G401 (cell line): ENCODE measurements around the gene ITSN1. TPM values are rescaled to one million over a fixed set of nuclear protein-coding genes. Genes with fewer than 3 reads are reported as not detected.

Source experiments
- DNase-seq: peaks from one replicate; pipeline ENCODE4 v3.0.0-alpha.2; 2015; ENCODE audit warnings: low spot score
- in situ Hi-C: cut with HindIII; loops from 2 replicates; pipeline ENCODE4 v1.10.0; 2016; ENCODE audit warnings: low sequenced_read_pairs, mixed read lengths
- total RNA-seq: library from RNA; depleted of rRNA; stranded (reverse); fragments of >200 nt; shearing (Covaris generic); gene quantifications from 2 replicates; pipeline ENCODE4 v1.2.3, GENCODE V29; 2014

ITSN1 gene
- total RNA-seq, 1 experiment from 2014 or later: 64.3 TPM

GRCh38 chr21:33794596-33794995 is 152.3 kb downstream of the ITSN1 start:
- DNase-seq: no peak
- in situ Hi-C loops: no loop called here

- DNase-seq: no peak
- in situ Hi-C loops: no loop called here
Observed at GRCh38 chr21:33797565-33797964, 155.3 kb downstream of the ITSN1 start.

GRCh38 chr21:33799378-33800090 is 157.2 kb downstream of the ITSN1 start:
- no peak for DNase-seq
- in situ Hi-C loops: no loop called here

- in situ Hi-C loops: no loop called here
- no peak for DNase-seq
Observed at GRCh38 chr21:33800753-33801423, 158.6 kb downstream of the ITSN1 start.

GRCh38 chr21:33801424-33802405 is 159.4 kb downstream of the ITSN1 start:
- DNase-seq: no peak
- in situ Hi-C loops: no loop called here

GRCh38 chr21:33802481-33802880 is 160.2 kb downstream of the ITSN1 start:
- in situ Hi-C loops: no loop called here
- no peak for DNase-seq

GRCh38 chr21:33808715-33809367 is 166.5 kb downstream of the ITSN1 start:
- DNase-seq: no peak
- in situ Hi-C loops: no loop called here

GRCh38 chr21:33810766-33811165 is 168.5 kb downstream of the ITSN1 start:
- DNase-seq: no peak
- in situ Hi-C loops: no loop called here

- in situ Hi-C loops: no loop called here
- no peak for DNase-seq
Observed at GRCh38 chr21:33811167-33812010, 169.1 kb downstream of the ITSN1 start.

GRCh38 chr21:33813832-33814365 is 171.6 kb downstream of the ITSN1 start:
- in situ Hi-C loops: no loop called here

GRCh38 chr21:33815143-33815707 is 172.9 kb downstream of the ITSN1 start:
- no peak for DNase-seq
- in situ Hi-C loops: no loop called here

More at GRCh38 chr21:33813832-33814365, 171.6 kb downstream of the ITSN1 start:
- no peak for DNase-seq

- DNase-seq: no peak
- in situ Hi-C loops: no loop called here
Observed at GRCh38 chr21:33816174-33816573, 173.9 kb downstream of the ITSN1 start.

- no peak for DNase-seq
- in situ Hi-C loops: no loop called here
Observed at GRCh38 chr21:33817138-33817537, 174.8 kb downstream of the ITSN1 start.

GRCh38 chr21:33817663-33818451 is 175.6 kb downstream of the ITSN1 start:
- DNase-seq: no peak
- in situ Hi-C loops: no loop called here

GRCh38 chr21:33820230-33820770 is 178.0 kb downstream of the ITSN1 start:
- in situ Hi-C loops: no loop called here
- DNase-seq: no peak

- DNase-seq: no peak
- in situ Hi-C loops: no loop called here
Observed at GRCh38 chr21:33820798-33821197, 178.5 kb downstream of the ITSN1 start.
